Activated B cell treated with CpG ODN at 0.5 μM for 24 hours (primary cell): Measurements from ENCODE around the gene SH3GL3. TPM values are rescaled to one million over a fixed set of nuclear protein-coding genes. Genes with fewer than 3 reads are reported as not detected.

Experiments used
- ATAC-seq: fragments of 200-7000 bp; cut with Tn5 transposase; one replicate; pipeline ENCODE4 v1.10.0; 2021; ENCODE audit warnings: low read depth, mild to moderate bottlenecking, moderate library complexity
- CTCF ChIA-PET: fragments of 350-600 bp; sonication (Branson Sonifier 250); formaldehyde crosslinking; loops from one replicate; lab custom pipeline; 2021; ENCODE audit warnings: antibody characterized with exemption; lab: Charles Lee
- POLR2A ChIA-PET: fragments of 350-600 bp; sonication (Branson Sonifier 250); formaldehyde crosslinking; loops from one replicate; lab custom pipeline; 2021; ENCODE audit warnings: antibody characterized with exemption; lab: Charles Lee
- DNase-seq: peaks from one replicate; pipeline ENCODE4 v3.0.0; 2022
- H3K27ac Mint-ChIP-seq: one replicate; pipeline ENCODE4 v1.8.0; 2020; ENCODE audit warnings: mixed read lengths
- H3K27me3 Mint-ChIP-seq: one replicate; pipeline ENCODE4 v1.8.0; 2021; ENCODE audit warnings: mixed read lengths
- H3K36me3 Mint-ChIP-seq: one replicate; pipeline ENCODE4 v1.8.0; 2021; ENCODE audit warnings: low read depth, mixed read lengths
- H3K4me1 Mint-ChIP-seq: one replicate; pipeline ENCODE4 v1.8.0; 2021; ENCODE audit warnings: mixed read lengths
- H3K4me3 Mint-ChIP-seq: one replicate; pipeline ENCODE4 v1.8.0; 2020; ENCODE audit warnings: mild to moderate bottlenecking, mixed read lengths
- H3K9me3 Mint-ChIP-seq: one replicate; pipeline ENCODE4 v1.8.0; 2020; ENCODE audit warnings: mixed read lengths
- CTCF ChIP-seq: fragments of 200-600 bp; IDR thresholded peaks from one replicate; pipeline ENCODE4 v1.8.0; 2022; ENCODE audit warnings: antibody characterized with exemption, mild to moderate bottlenecking
- intact Hi-C: fragments of 100-400 bp; cut with micrococcal nuclease; formaldehyde crosslinking; loops from one replicate; pipeline ENCODE4 v1.15.1; 2024
- total RNA-seq: library from RNA; stranded (reverse); gene quantifications from 2 replicates; pipeline ENCODE4 v1.2.3, GENCODE V29; 2022

The SH3GL3 gene
- total RNA-seq, 1 donor from 2014 or later = not detected

- ATAC-seq = no peak
- H3K27ac Mint-ChIP-seq = no peak overlapping the region
- H3K27me3 Mint-ChIP-seq = peaks cover 5% of the 10 kb centered on the region
- H3K36me3 Mint-ChIP-seq = no peaks in the 10 kb centered on the region
- ChIA-PET POLR2A (no interaction called here), CTCF (interaction anchor here (1.1 kb wide), 1 partner anchor 36 kb away, joined by 3 read pairs; no protein-coding TSS in a partner anchor)
- intact Hi-C loops = no loop called here
- no peaks in the 10 kb centered on the region for H3K4me1 Mint-ChIP-seq
- peaks cover 20% of the 10 kb centered on the region for H3K9me3 Mint-ChIP-seq
- H3K4me3 Mint-ChIP-seq = no peak overlapping the region
- no peak for DNase-seq
- no peak for TF ChIP-seq CTCF
These were observed 79.2 kb downstream of the SH3GL3 start for GRCh38 chr15:83526319-83526718.

- DNase-seq = no peak
- H3K4me1 Mint-ChIP-seq = no peaks in the 10 kb centered on the region
- H3K4me3 Mint-ChIP-seq = no peak overlapping the region
- no peak for ATAC-seq
- H3K36me3 Mint-ChIP-seq = no peaks in the 10 kb centered on the region
- H3K27ac Mint-ChIP-seq = no peak overlapping the region
- POLR2A ChIA-PET = no interaction called here
- no peaks in the 10 kb centered on the region for H3K27me3 Mint-ChIP-seq
- TF ChIP-seq CTCF = no peak
- peaks cover 5% of the 10 kb centered on the region for H3K9me3 Mint-ChIP-seq
- intact Hi-C loops = no loop called here
- CTCF ChIA-PET = no interaction called here
These were observed 86.3 kb downstream of the SH3GL3 start for GRCh38 chr15:83533410-83533962.

GRCh38 chr15:83537606-83538005 is 90.5 kb downstream of the SH3GL3 start:
- no peak for TF ChIP-seq CTCF
- H3K27me3 Mint-ChIP-seq = no peaks in the 10 kb centered on the region
- H3K36me3 Mint-ChIP-seq = no peaks in the 10 kb centered on the region
- ChIA-PET POLR2A (no interaction called here), CTCF (no interaction called here)
- no peak for ATAC-seq
- no peak overlapping the region for H3K27ac Mint-ChIP-seq
- H3K4me3 Mint-ChIP-seq = no peak overlapping the region
- H3K9me3 Mint-ChIP-seq = no peaks in the 10 kb centered on the region
- H3K4me1 Mint-ChIP-seq = no peaks in the 10 kb centered on the region
- intact Hi-C loops = no loop called here
- no peak for DNase-seq

GRCh38 chr15:83538682-83539081 is 91.5 kb downstream of the SH3GL3 start:
- no peak for DNase-seq
- H3K36me3 Mint-ChIP-seq = no peaks in the 10 kb centered on the region
- no peak overlapping the region for H3K4me3 Mint-ChIP-seq
- peaks cover 7% of the 10 kb centered on the region for H3K9me3 Mint-ChIP-seq
- peaks cover 6% of the 10 kb centered on the region for H3K27me3 Mint-ChIP-seq
- ChIA-PET POLR2A (no interaction called here), CTCF (no interaction called here)
- no peaks in the 10 kb centered on the region for H3K4me1 Mint-ChIP-seq
- no peak for ATAC-seq
- H3K27ac Mint-ChIP-seq = no peak overlapping the region
- intact Hi-C loops = no loop called here
- TF ChIP-seq CTCF = no peak

- H3K4me1 Mint-ChIP-seq = no peaks in the 10 kb centered on the region
- CTCF ChIA-PET = no interaction called here
- intact Hi-C loops = no loop called here
- no peak overlapping the region for H3K27ac Mint-ChIP-seq
- no peak overlapping the region for H3K4me3 Mint-ChIP-seq
- ATAC-seq = no peak
- no peak for DNase-seq
- POLR2A ChIA-PET = no interaction called here
- peaks cover 9% of the 10 kb centered on the region for H3K27me3 Mint-ChIP-seq
- TF ChIP-seq CTCF = no peak
- H3K9me3 Mint-ChIP-seq = peaks cover 11% of the 10 kb centered on the region
- no peaks in the 10 kb centered on the region for H3K36me3 Mint-ChIP-seq
These were observed 98.8 kb downstream of the SH3GL3 start for GRCh38 chr15:83545804-83546511.
